ES-I3 (cell line): ENCODE results near the gene HCN3.
A peak's percentile ranks its signal among the peaks of the same experiment; 100 is the strongest.
"Not testable (repeated sequence)": the region's sequence is repeated elsewhere in the genome, so short reads cannot be mapped to it uniquely, and the experiment has no call there.

Source experiments
- H3K36me3 ChIP-seq: 2 replicates; pipeline ENCODE4 v1.6.1; 2013; ENCODE audit warnings: mild to moderate bottlenecking, low read length, control low read depth, moderate library complexity; ENCODE audit not compliant: insufficient read depth
- H3K4me1 ChIP-seq: 2 replicates; pipeline ENCODE4 v1.6.1; 2013; ENCODE audit warnings: mild to moderate bottlenecking, control low read depth, low read length; ENCODE audit not compliant: insufficient read depth
- H3K9ac ChIP-seq: 2 replicates; pipeline ENCODE4 v1.6.1; 2013; ENCODE audit warnings: low read depth, mild to moderate bottlenecking, low read length, moderate library complexity
- H3K9me3 ChIP-seq: 2 replicates; pipeline ENCODE4 v1.6.1; 2013; ENCODE audit warnings: mild to moderate bottlenecking, low read length, moderate library complexity; ENCODE audit not compliant: control insufficient read depth, insufficient read depth

Gene HCN3

DNA sequence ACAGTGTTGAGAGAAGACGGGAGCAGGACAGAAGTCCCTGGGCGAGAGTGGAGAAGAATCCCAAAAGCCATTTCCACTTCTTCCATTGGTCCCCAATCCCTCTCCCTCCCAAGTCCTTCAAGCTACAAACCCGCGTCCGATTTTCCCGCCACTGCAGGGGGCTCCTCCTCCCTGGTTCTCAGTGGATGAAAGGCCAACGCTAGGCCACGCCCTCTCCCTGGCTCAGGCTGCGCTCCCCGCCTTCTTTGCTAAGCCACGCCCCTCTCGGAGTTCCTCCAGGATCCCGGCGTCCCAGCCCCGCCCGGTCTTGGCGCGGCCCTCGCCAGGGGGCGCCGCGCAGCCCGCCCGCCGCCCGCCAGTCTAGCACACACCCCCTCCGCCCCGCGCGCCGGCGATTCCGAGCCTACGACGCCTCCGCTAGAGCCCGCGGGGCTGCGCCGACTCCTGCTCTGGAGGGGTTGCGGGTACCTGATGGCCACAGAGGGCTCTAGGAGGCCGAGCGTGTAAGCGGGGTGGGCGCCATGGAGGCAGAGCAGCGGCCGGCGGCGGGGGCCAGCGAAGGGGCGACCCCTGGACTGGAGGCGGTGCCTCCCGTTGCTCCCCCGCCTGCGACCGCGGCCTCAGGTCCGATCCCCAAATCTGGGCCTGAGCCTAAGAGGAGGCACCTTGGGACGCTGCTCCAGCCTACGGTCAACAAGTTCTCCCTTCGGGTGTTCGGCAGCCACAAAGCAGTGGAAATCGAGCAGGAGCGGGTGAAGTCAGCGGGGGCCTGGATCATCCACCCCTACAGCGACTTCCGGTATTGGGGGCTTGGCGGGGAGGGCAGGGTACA lies at the start of gene HCN3:
Gene HCN3 (plus strand): TSS at position 394 of the 832 bp plus-strand sequence. CDS start 128 bp downstream, at position 522.
- Histone ChIP-seq H3K4me1 (peaks cover 11% of the 10 kb centered on the region), H3K9ac (peak within 1 kb of the TSS; percentile 74; the same call in 1 of the 2 replicates), H3K9me3 (no peaks in the 10 kb centered on the region), H3K36me3 (no peaks in the 10 kb centered on the region)

- H3K9ac ChIP-seq: peak overlapping the region; percentile 64
- H3K36me3 ChIP-seq: no peaks in the 10 kb centered on the region
- H3K9me3 ChIP-seq: no peaks in the 10 kb centered on the region
- peaks cover 22% of the 10 kb centered on the region for H3K4me1 ChIP-seq
Observed at GRCh38 chr1:155228096-155228427, 49.2 kb upstream of the HCN3 start.

GRCh38 chr1:155231302-155231701 lies 46.0 kb upstream of the HCN3 start:
- H3K36me3 ChIP-seq: not testable (repeated sequence)

GRCh38 chr1:155232001-155232978 lies 45.0 kb upstream of the HCN3 start:
- H3K4me1 ChIP-seq, H3K9me3 ChIP-seq, H3K36me3 ChIP-seq, H3K9ac ChIP-seq: not testable (repeated sequence)

More at GRCh38 chr1:155231302-155231701, 46.0 kb upstream of the HCN3 start:
- not testable (repeated sequence) for H3K9ac ChIP-seq, H3K4me1 ChIP-seq, H3K9me3 ChIP-seq

DNA sequence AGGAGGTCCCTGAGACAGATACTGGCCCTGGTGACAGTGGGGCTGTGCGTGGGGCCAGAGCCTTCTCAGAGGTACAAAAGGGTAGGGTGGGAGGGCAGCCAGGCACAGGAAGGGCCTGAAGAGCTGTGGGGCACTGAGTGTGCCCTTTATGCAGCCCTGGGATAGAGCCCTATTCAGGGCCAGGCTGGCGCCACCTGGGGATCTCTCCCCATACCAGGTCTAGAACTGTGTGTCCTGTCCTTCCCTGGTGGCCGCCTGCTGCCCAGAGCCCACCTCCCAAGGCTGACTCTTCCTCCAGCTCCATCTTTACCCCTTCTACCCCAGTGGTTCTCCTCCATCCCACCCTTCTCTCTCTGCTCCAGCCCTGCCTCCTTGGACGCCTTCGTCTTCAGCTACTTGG lies 43.8 kb upstream of the HCN3 start:
- H3K36me3 ChIP-seq, H3K4me1 ChIP-seq, H3K9me3 ChIP-seq, H3K9ac ChIP-seq: not testable (repeated sequence)

- not testable (repeated sequence) for H3K36me3 ChIP-seq, H3K4me1 ChIP-seq, H3K9ac ChIP-seq, H3K9me3 ChIP-seq
Observed at GRCh38 chr1:155235375-155235774, 41.9 kb upstream of the HCN3 start.

- no peaks in the 10 kb centered on the region for H3K36me3 ChIP-seq
- H3K9me3 ChIP-seq: no peaks in the 10 kb centered on the region
- no peaks in the 10 kb centered on the region for H3K4me1 ChIP-seq
- no peak overlapping the region for H3K9ac ChIP-seq
Observed at GRCh38 chr1:155236451-155236850, 40.8 kb upstream of the HCN3 start.

DNA sequence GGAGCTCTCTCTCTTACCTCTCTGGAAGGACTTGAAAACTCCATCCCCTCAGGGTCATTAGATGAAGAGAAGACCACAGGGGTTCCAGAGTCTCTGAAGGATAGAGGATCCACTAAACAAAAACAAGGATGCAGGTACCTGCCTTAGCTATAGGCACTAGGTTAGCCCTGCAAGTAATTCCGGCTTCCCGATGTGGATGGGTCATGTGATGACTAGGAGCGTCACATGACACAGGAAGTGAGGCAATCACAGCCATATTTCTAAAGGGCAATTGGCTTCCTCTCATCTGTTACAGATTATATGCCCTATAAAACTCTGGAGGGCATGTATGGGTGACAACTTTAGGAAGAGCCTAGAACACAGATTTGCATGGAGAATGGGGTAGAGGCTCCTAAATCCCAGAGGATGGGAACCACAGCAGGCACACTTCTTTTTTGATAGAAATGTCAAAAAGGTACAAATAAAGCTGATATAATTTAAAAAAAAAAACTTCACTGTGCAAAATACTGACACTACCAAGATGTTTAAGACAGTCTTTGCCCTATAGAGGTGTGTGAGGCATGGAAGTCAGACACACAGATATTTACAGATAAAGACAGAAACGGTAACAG lies 36.1 kb upstream of the HCN3 start:
- peaks cover 5% of the 10 kb centered on the region; the same call in 1 of the 2 replicates for H3K4me1 ChIP-seq
- no peaks in the 10 kb centered on the region for H3K9me3 ChIP-seq
- H3K9ac ChIP-seq: no peak overlapping the region; the same call in 1 of the 2 replicates
- no peaks in the 10 kb centered on the region for H3K36me3 ChIP-seq

DNA sequence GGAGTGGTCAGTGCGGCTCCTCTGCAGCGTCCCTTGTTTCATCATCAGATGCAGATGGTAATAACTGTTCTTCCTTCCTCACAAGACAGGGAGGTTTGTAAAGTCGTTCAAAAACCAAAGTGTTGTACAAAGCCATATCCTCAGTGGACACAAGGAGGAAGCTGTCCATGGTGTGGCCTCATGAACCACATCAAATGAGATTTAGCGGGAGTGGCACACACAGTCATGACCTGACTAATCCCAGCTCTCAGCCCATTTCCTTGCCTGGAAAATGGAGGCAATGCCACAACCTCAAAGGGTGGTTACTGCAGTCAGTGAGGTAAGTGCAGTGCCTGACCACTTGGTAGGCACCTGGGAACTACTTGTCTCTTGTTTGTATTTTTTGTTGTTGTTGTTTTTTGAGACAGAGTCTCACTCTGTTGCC lies 35.4 kb upstream of the HCN3 start:
- Histone ChIP-seq H3K9ac (no peak overlapping the region), H3K4me1 (peaks cover 5% of the 10 kb centered on the region; the same call in 1 of the 2 replicates), H3K36me3 (no peaks in the 10 kb centered on the region), H3K9me3 (no peaks in the 10 kb centered on the region)

GRCh38 chr1:155242805-155243358 lies 34.4 kb upstream of the HCN3 start:
- Histone ChIP-seq H3K36me3 (no peaks in the 10 kb centered on the region), H3K9me3 (no peaks in the 10 kb centered on the region), H3K9ac (peak overlapping the region; percentile 31; the same call in 1 of the 2 replicates), H3K4me1 (peaks cover 5% of the 10 kb centered on the region; the same call in 1 of the 2 replicates)

DNA sequence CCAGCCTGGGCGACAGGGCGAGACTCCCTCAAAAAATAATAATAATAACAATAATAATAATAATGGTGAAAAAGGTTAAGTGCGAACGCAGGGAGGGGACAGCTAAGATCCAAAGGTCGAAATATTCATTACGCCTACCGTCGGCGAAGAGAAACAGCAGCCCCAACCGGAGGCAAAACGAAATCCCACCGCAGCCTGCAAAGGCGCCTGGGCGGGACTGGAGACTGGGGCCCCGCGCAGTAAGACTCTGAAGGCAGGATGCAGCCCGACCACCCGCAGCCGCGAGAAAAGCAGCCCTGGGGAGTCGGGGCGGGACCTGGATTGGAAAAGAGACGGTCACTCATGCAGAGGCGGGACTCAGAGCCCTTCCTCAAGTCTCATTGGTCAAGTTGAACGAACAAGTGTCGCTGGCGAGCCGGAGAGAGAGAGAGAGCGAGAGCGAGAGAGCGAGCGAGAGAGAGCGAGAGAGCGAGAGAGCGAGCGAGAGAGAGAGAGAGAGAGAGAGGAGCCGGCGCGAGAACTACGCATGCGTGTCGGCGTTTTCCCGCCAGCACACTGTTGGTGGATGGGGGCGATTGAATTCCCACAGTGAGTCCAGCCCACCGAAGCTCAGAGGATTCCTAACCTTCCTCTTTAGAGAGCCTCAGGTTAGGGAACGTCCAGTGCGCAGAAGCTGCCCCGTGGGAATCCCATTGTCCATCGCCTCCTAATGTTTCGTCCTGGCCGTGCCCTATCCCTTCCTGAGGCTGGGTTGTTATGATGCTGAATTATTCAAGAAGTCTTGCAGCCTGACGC lies 32.7 kb upstream of the HCN3 start:
- Histone ChIP-seq H3K9ac (peak overlapping the region; percentile 31), H3K36me3 (no peaks in the 10 kb centered on the region; the same call in 1 of the 2 replicates), H3K9me3 (no peaks in the 10 kb centered on the region), H3K4me1 (peaks cover 5% of the 10 kb centered on the region; the same call in 1 of the 2 replicates)

DNA sequence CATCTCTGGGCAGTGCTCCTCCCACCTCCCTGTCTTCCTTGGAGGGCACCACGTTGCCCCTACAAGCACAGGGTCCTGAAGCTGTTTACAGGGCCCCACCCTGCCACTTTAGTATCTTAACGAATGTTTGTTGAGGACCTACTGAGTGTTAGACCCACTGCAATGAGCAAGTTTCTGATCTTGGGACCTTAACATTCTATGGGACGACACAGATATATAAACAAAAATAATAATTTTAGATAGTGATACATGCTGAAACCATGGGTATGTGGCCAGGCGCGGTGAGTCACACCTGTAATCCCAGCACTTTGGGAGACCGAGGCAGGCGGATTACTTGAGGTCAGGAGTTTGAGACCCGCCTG lies 32.1 kb upstream of the HCN3 start:
- H3K4me1 ChIP-seq: peaks cover 5% of the 10 kb centered on the region; the same call in 1 of the 2 replicates
- H3K9me3 ChIP-seq: no peaks in the 10 kb centered on the region
- H3K36me3 ChIP-seq: no peaks in the 10 kb centered on the region; the same call in 1 of the 2 replicates
- H3K9ac ChIP-seq: peak overlapping the region; percentile 31

DNA sequence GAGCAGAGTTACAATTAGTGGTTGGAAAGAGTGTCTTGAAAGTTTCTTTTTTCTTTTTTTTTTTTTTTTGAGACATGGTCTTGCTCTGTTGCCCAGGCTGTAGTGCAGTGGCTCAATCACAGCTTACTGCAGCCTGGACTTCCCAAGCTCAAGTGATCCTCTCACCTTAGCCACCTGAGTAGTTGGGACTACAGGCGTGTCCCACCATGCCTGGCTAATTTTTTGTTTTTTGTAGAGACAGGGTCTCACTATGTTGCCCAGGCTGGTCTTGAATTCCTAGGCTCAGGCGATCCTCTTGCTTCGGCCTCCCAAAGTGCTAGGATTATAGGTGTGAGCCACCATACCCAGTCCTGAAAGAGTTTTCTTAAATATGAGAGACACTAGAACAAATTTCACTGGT lies 30.5 kb upstream of the HCN3 start:
- not testable (repeated sequence) for H3K36me3 ChIP-seq, H3K9me3 ChIP-seq, H3K4me1 ChIP-seq, H3K9ac ChIP-seq
